IMR-90 (cell line): ENCODE measurements around the gene ALDH7A1. TPM values are rescaled to one million over a fixed set of nuclear protein-coding genes. Genes with fewer than 3 reads are reported as not detected.
A peak's percentile ranks its signal among the peaks of the same experiment; 100 is the strongest.

Experiments used
- ATAC-seq: fragments of 200-7000 bp; cut with Tn5 transposase; 2 replicates; pipeline ENCODE4 v1.9.1; 2020; ENCODE audit warnings: low read depth, mild to moderate bottlenecking, moderate library complexity
- BruUV-seq: library from RNA; stranded (reverse); fragments of 400-500 nt; replicated peaks from 2 replicates; lab custom pipeline; 2021; lab: Mats Ljungman, UMichigan
- CTCF ChIA-PET: fragments of 300-600 bp; formaldehyde crosslinking; extraction: SDS; loops from one replicate; lab custom pipeline; 2021; ENCODE audit warnings: antibody characterized with exemption; lab: Yijun Ruan, JAX
- POLR2A ChIA-PET: fragments of 300-600 bp; sonication (Branson Sonifier 250); formaldehyde crosslinking; loops from one replicate; lab custom pipeline; 2022; ENCODE audit warnings: antibody characterized with exemption; ENCODE audit not compliant: unreplicated experiment; lab: Charles Lee
- DNase-seq: peaks from one replicate; pipeline ENCODE4 v3.0.0; 2013
- H2AFZ ChIP-seq: replicated peaks from 2 replicates; pipeline ENCODE3; 2013; ENCODE audit warnings: low read length, mild to moderate bottlenecking; ENCODE audit not compliant: poor library complexity
- H2AK5ac ChIP-seq: 2 replicates; pipeline ENCODE4 v1.6.1; 2013; ENCODE audit warnings: low read depth, low read length, inconsistent platforms
- H2AK9ac ChIP-seq: replicated peaks from 2 replicates; pipeline ENCODE3; 2013; ENCODE audit warnings: mild to moderate bottlenecking, low read depth, low read length, moderate library complexity; ENCODE audit not compliant: poor library complexity
- H2BK120ac ChIP-seq: 2 replicates; pipeline ENCODE4 v1.6.1; 2013; ENCODE audit warnings: low read depth, low read length, inconsistent platforms
- H2BK15ac ChIP-seq: 3 replicates; pipeline ENCODE4 v1.6.1; 2013; ENCODE audit warnings: low read depth, low read length, inconsistent platforms
- H2BK20ac ChIP-seq: 2 replicates; pipeline ENCODE4 v1.6.1; 2013; ENCODE audit warnings: low read depth, mild to moderate bottlenecking, inconsistent platforms, low read length, moderate library complexity
- H2BK5ac ChIP-seq: 2 replicates; pipeline ENCODE4 v1.6.1; 2013; ENCODE audit warnings: mild to moderate bottlenecking, low read depth, low read length, inconsistent platforms; ENCODE audit not compliant: poor library complexity, severe bottlenecking
- H3K14ac ChIP-seq: replicated peaks from 2 replicates; pipeline ENCODE4 v1.6.1; 2013; ENCODE audit warnings: low read depth, low read length, inconsistent platforms
- H3K18ac ChIP-seq: 2 replicates; pipeline ENCODE4 v1.6.1; 2013; ENCODE audit warnings: low read depth, low read length, control low read depth
- H3K23ac ChIP-seq: 2 replicates; pipeline ENCODE4 v1.6.1; 2013; ENCODE audit warnings: low read depth, low read length, inconsistent platforms
- H3K27ac ChIP-seq: 2 replicates; pipeline ENCODE4 v1.5.1; 2013; ENCODE audit warnings: mild to moderate bottlenecking, control low read depth, low read length; ENCODE audit not compliant: insufficient read depth
- H3K27me3 ChIP-seq: 2 replicates; pipeline ENCODE4 v1.6.1; 2013; ENCODE audit warnings: low read length; ENCODE audit not compliant: control insufficient read depth, insufficient read depth
- H3K36me3 ChIP-seq: 2 replicates; pipeline ENCODE4 v1.6.1; 2013; ENCODE audit warnings: low read length, mixed read lengths; ENCODE audit not compliant: control insufficient read depth, insufficient read depth
- H3K4ac ChIP-seq: 2 replicates; pipeline ENCODE4 v1.6.1; 2013; ENCODE audit warnings: low read depth, low read length, inconsistent platforms
- H3K4me1 ChIP-seq: 2 replicates; pipeline ENCODE4 v1.6.1; 2013; ENCODE audit warnings: low read length, mixed read lengths; ENCODE audit not compliant: control insufficient read depth, insufficient read depth
- H3K4me2 ChIP-seq: 2 replicates; pipeline ENCODE4 v1.6.1; 2013; ENCODE audit warnings: low read depth, mild to moderate bottlenecking, control low read depth, low read length, moderate library complexity
- H3K4me3 ChIP-seq: 2 replicates; pipeline ENCODE4 v1.5.1; 2013; ENCODE audit warnings: low read depth, mild to moderate bottlenecking, control low read depth, low read length, moderate library complexity; ENCODE audit not compliant: insufficient read depth
- H3K56ac ChIP-seq: 2 replicates; pipeline ENCODE4 v1.6.1; 2013; ENCODE audit warnings: low read length, inconsistent platforms; ENCODE audit not compliant: insufficient read depth; ENCODE audit errors: extremely low read depth
- H3K79me1 ChIP-seq, 2 experiments: 2 replicates each; pipeline ENCODE4 v1.6.1; 2013; ENCODE audit warnings: low read length in 2 of 2, inconsistent platforms in 1 of 2, low read depth in 1 of 2
- H3K9ac ChIP-seq: 2 replicates; pipeline ENCODE4 v1.6.1; 2013; ENCODE audit warnings: low read depth, low read length, control low read depth
- H3K9me1 ChIP-seq: 2 replicates; pipeline ENCODE4 v1.6.1; 2013; ENCODE audit warnings: low read length, inconsistent platforms; ENCODE audit not compliant: insufficient read depth
- H3K9me3 ChIP-seq: 2 replicates; pipeline ENCODE4 v1.6.1; 2013; ENCODE audit warnings: low read length; ENCODE audit not compliant: control insufficient read depth, insufficient read depth
- H4K20me1 ChIP-seq: 2 replicates; pipeline ENCODE4 v1.6.1; 2013; ENCODE audit warnings: low read length, inconsistent platforms; ENCODE audit not compliant: insufficient read depth
- H4K5ac ChIP-seq: 2 replicates; pipeline ENCODE4 v1.6.1; 2013; ENCODE audit warnings: mild to moderate bottlenecking, low read depth, low read length, control low read depth
- H4K8ac ChIP-seq, 2 experiments: 2 replicates each; pipeline ENCODE4 v1.6.1; 2013; ENCODE audit warnings: low read depth in 2 of 2, low read length in 2 of 2, control low read depth in 1 of 2, inconsistent platforms in 1 of 2
- H4K91ac ChIP-seq: 2 replicates; pipeline ENCODE4 v1.6.1; 2013; ENCODE audit warnings: low read depth, low read length, inconsistent platforms; ENCODE audit not compliant: insufficient read depth
- CEBPB ChIP-seq: IDR thresholded peaks from 2 replicates; pipeline ENCODE4 v1.6.1; 2012; ENCODE audit warnings: low read depth, low read length, improper control_type of control experiment
- WGBS, 2 experiments: methylation state at CpG; one replicate each; pipeline versions ENCODE4 v1.1.5 to v1.1.7; 2013; ENCODE audit warnings: missing lambda C conversion rate in 2 of 2; ENCODE audit not compliant: insufficient read length in 1 of 2; ENCODE audit errors: extremely low coverage in 2 of 2; 5-methylcytosine and 5-hydroxymethylcytosine counted together
- dilution Hi-C: fragments of 300-500 bp; cut with HindIII; formaldehyde crosslinking; loops from one replicate; pipeline ENCODE4 v1.14.3; 2018; ENCODE audit warnings: low sequenced_read_pairs; ENCODE audit not compliant: unreplicated experiment
- in situ Hi-C: fragments of 300-500 bp; cut with MboI; formaldehyde crosslinking; loops from 3 replicates; pipeline ENCODE4 v1.14.3; 2019; ENCODE audit warnings: low sequenced_read_pairs, inconsistent platforms, mixed read lengths
- intact Hi-C: fragments of 100-400 bp; cut with micrococcal nuclease; formaldehyde crosslinking; loops from 2 replicates; pipeline ENCODE4 v1.10.0; 2022
- polyA plus RNA-seq, 3 experiments: library from polyadenylated mRNA; depleted of rRNA; stranded (reverse); fragments of >200 nt; gene quantifications; 2 replicates each; pipeline ENCODE4 v1.2.3, GENCODE V29; 2012; ENCODE audit warnings: low replicate concordance in 1 of 3
- total RNA-seq: library from RNA; depleted of rRNA; stranded (reverse); fragments of >200 nt; gene quantifications from 2 replicates; pipeline ENCODE4 v1.2.3, GENCODE V29; 2012
- TF ChIP-seq, protein P1 (sequence below): fragments of 150-350 bp; IDR thresholded peaks from 2 replicates; pipeline ENCODE4 v1.6.1; 2017; ENCODE audit warnings: mild to moderate bottlenecking, antibody characterized with exemption, low read length, low read depth

Gene ALDH7A1
- total and polyA plus RNA-seq, 2 of the 4 experiments (the other 2 are of a cell fraction) = 40.9 to 62.2 TPM

DNA sequence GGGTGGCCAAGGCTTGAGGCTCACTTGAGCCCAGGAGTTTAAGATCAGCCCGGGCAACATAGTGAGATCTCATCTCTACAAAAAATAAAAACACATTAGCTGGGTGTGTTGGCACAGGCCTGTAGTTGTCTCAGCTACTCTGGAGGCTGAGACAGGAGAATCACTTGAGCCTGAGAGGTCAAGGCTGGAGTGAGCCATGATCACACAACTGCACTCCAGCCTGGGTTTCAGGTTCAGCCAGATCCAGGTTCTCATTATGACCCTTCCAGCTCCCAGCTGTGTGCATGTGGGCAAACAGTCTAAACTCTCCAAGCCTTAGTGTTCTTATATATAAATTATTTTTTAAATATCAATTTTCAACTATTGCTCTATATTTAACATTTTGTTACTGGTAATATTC is 67.9 kb downstream of the ALDH7A1 start:
- dilution Hi-C loops = no loop called here
- intact Hi-C loops = no loop called here
- Histone ChIP-seq H3K27ac (no peak overlapping the region), H3K4me1 (peaks cover 11% of the 10 kb centered on the region), H4K20me1 (no peaks in the 10 kb centered on the region), H3K14ac (no peak overlapping the region), H3K9me1 (no peaks in the 10 kb centered on the region), H2BK5ac (peak overlapping the region; percentile 84), H3K23ac (no peak overlapping the region), H3K9ac (no peak overlapping the region), H2AK9ac (no peak overlapping the region), H2BK120ac (peak overlapping the region; percentile 36; the same call in 1 of the 2 replicates), H3K79me1 (no peaks in the 10 kb centered on the region), H3K56ac (no peak overlapping the region), H3K4me2 (no peak overlapping the region), H3K36me3 (no peaks in the 10 kb centered on the region), H3K4ac (peak overlapping the region; percentile 19; the same call in 1 of the 2 replicates), H3K4me3 (no peak overlapping the region), H3K9me3 (no peaks in the 10 kb centered on the region), H3K18ac (no peak overlapping the region), H4K8ac (peak overlapping the region in 1 of 2 experiments; percentile 4; a peak in 2 of 4 replicates), H4K5ac (no peak overlapping the region), H2AK5ac (peak overlapping the region; percentile 23; the same call in 1 of the 2 replicates), H4K91ac (peak overlapping the region; percentile 55), H3K27me3 (no peaks in the 10 kb centered on the region), H2BK20ac (peak overlapping the region; percentile 17; the same call in 1 of the 2 replicates), H2BK15ac (peak overlapping the region; percentile 77; the same call in 2 of the 3 replicates), H2AFZ (no peak overlapping the region)
- in situ Hi-C loops = no loop called here
- WGBS, 2 experiments = no CpG with 5 or more reads among the region's 1 CpG
- DNase-seq = no peak
- no peak for ATAC-seq
- POLR2A ChIA-PET = no interaction called here
- CTCF ChIA-PET = interaction anchor here (0.6 kb wide), 1 partner anchor 77 kb away, joined by 3 read pairs; no protein-coding TSS in a partner anchor
- no peak for TF ChIP-seq CEBPB
- TF ChIP-seq, protein P1, sequence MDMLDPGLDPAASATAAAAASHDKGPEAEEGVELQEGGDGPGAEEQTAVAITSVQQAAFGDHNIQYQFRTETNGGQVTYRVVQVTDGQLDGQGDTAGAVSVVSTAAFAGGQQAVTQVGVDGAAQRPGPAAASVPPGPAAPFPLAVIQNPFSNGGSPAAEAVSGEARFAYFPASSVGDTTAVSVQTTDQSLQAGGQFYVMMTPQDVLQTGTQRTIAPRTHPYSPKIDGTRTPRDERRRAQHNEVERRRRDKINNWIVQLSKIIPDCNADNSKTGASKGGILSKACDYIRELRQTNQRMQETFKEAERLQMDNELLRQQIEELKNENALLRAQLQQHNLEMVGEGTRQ = no peak
- BruUV-seq = no TSS peak
